GM21737 (cell line): ENCODE measurements around the gene CYP3A7.
"Not testable (repeated sequence)": the region's sequence is repeated elsewhere in the genome, so short reads cannot be mapped to it uniquely, and the experiment has no call there.

Experiments
- ATAC-seq: cut with Tn5 transposase; IDR thresholded peaks from one replicate; pipeline ENCODE4 v1.9.1; 2021; ENCODE audit warnings: mild to moderate bottlenecking, moderate library complexity; ENCODE audit not compliant: unreplicated experiment

Gene CYP3A7

GRCh38 chr7:99674995-99675742, 59.8 kb downstream of the CYP3A7 start:
- ATAC-seq: no peak

- ATAC-seq: no peak
These were observed 62.4 kb downstream of the CYP3A7 start for GRCh38 chr7:99672573-99672972.

- ATAC-seq: no peak
These were observed 65.2 kb downstream of the CYP3A7 start for GRCh38 chr7:99669782-99670181.

- ATAC-seq: no peak
These were observed 66.5 kb downstream of the CYP3A7 start for GRCh38 chr7:99668541-99668940.

GRCh38 chr7:99667179-99667578, 67.8 kb downstream of the CYP3A7 start:
- no peak for ATAC-seq

GRCh38 chr7:99666013-99666395, 69.0 kb downstream of the CYP3A7 start:
- no peak for ATAC-seq

GRCh38 chr7:99665312-99666012, 69.5 kb downstream of the CYP3A7 start:
- ATAC-seq: no peak

- not testable (repeated sequence) for ATAC-seq
These were observed 77.1 kb downstream of the CYP3A7 start for GRCh38 chr7:99657879-99658278.
